ENCODE measurements around the gene GALNT14.

- TF ChIP-seq RXRA (IDR thresholded peaks at IDR 0.05; ENCODE audit: insufficient read depth, low read depth, low read length) (no peak), CTCF (IDR thresholded peaks at IDR 0.05; ENCODE audit: control extremely low read depth in 1 of 3, insufficient read depth in 1 of 3, low read depth in 1 of 3, low read length in 3 of 3) (no peak), ATF2 (IDR thresholded peaks at IDR 0.05; ENCODE audit: low read length) (no peak), SRF (IDR thresholded peaks at IDR 0.05; ENCODE audit: low read depth, low read length) (no peak), JUND (IDR thresholded peaks at IDR 0.05; ENCODE audit: low read length) (no peak), TCF12 (IDR thresholded peaks at IDR 0.05; ENCODE audit: low read depth, low read length) (no peak), YY1 (IDR thresholded peaks at IDR 0.05; ENCODE audit: low read depth, low read length) (no peak)
Observed at GRCh38 chr2:30936977-30937376, 201.3 kb downstream of the GALNT14 start.

Measured in H1 (cell line).